Panc1 (cell line): ENCODE measurements around the gene CUEDC2. TPM values are rescaled to one million over a fixed set of nuclear protein-coding genes. Genes with fewer than 3 reads are reported as not detected.

ENCODE experiments used
- microRNA-seq: library from miRNA; unstranded; fragments of <30 nt; microRNA quantifications from one replicate; pipeline ENCODE4 v1.1.0, GENCODE V29; 2020; ENCODE audit not compliant: unreplicated experiment
- total RNA-seq: library from RNA; stranded (reverse); gene quantifications from one replicate; pipeline ENCODE4 v1.2.1, GENCODE V29; 2021; ENCODE audit not compliant: unreplicated experiment

Gene CUEDC2
- total RNA-seq, 1 experiment from 2014 or later: 79.3 TPM

Small RNA genes lying within 50 kb of the gene (microRNA-seq; reads per million reads assigned to microRNA genes)
- gene MIR146B: 327 reads per million, percentile 69 among the genes with 10 or more reads in this experiment

Other genes starting within 250 kb of the CUEDC2 start
- 1.2 TPM for gene ELOVL3, start 206.3 kb downstream of the CUEDC2 start, total RNA-seq
- gene PITX3, start 191.1 kb downstream of the CUEDC2 start, total RNA-seq: 0.49 TPM
- gene GBF1, start 187.0 kb downstream of the CUEDC2 start, total RNA-seq: 65.0 TPM
- gene NFKB2, start 36.9 kb downstream of the CUEDC2 start, total RNA-seq: 105 TPM
- 2.4 TPM for gene PSD, start 13.8 kb downstream of the CUEDC2 start, total RNA-seq
- gene FBXL15, start 11.7 kb downstream of the CUEDC2 start, total RNA-seq: 7.9 TPM
- 0.21 TPM for gene C10orf95, start 19.0 kb upstream of the CUEDC2 start, total RNA-seq
- 147 TPM for gene ACTR1A, start 70.1 kb upstream of the CUEDC2 start, total RNA-seq
- 9.5 TPM for gene SUFU, start 71.4 kb upstream of the CUEDC2 start, total RNA-seq
- gene TRIM8, start 211.9 kb upstream of the CUEDC2 start, total RNA-seq: 54.4 TPM